Trophoblast cell (in vitro differentiated cells and primary cell): ENCODE results near the gene PLEKHD1. TPM values are rescaled to one million over a fixed set of nuclear protein-coding genes. Genes with fewer than 3 reads are reported as not detected.

Source experiments
- DNase-seq, 2 donors: peaks; one replicate each; pipeline ENCODE4 v3.0.0-alpha.2; 2016
- H2AFZ ChIP-seq: 2 replicates; pipeline ENCODE4 v1.6.1; 2013; ENCODE audit warnings: low read length, moderate library complexity, mild to moderate bottlenecking; ENCODE audit not compliant: insufficient read depth, poor library complexity
- H2AK5ac ChIP-seq: 2 replicates; pipeline ENCODE4 v1.6.1; 2013; ENCODE audit warnings: mild to moderate bottlenecking, low read length
- H2BK120ac ChIP-seq: 2 replicates; pipeline ENCODE4 v1.6.1; 2013; ENCODE audit warnings: low read length, mild to moderate bottlenecking, moderate library complexity; ENCODE audit not compliant: insufficient read depth, poor library complexity
- H2BK12ac ChIP-seq: 2 replicates; pipeline ENCODE4 v1.6.1; 2013; ENCODE audit warnings: mild to moderate bottlenecking, low read length, moderate library complexity
- H2BK5ac ChIP-seq: 2 replicates; pipeline ENCODE4 v1.6.1; 2013; ENCODE audit warnings: low read length, low read depth, moderate library complexity, mild to moderate bottlenecking; ENCODE audit not compliant: poor library complexity
- H3K14ac ChIP-seq: 2 replicates; pipeline ENCODE4 v1.6.1; 2013; ENCODE audit warnings: mild to moderate bottlenecking, low read length
- H3K18ac ChIP-seq: 2 replicates; pipeline ENCODE4 v1.6.1; 2013; ENCODE audit warnings: mild to moderate bottlenecking, low read length
- H3K23ac ChIP-seq: 2 replicates; pipeline ENCODE4 v1.6.1; 2013; ENCODE audit warnings: low read length
- H3K27ac ChIP-seq: 2 replicates; pipeline ENCODE4 v1.5.1; 2013; ENCODE audit warnings: low read depth, mild to moderate bottlenecking, inconsistent platforms, low read length, moderate library complexity
- H3K27me3 ChIP-seq: 2 replicates; pipeline ENCODE4 v1.6.1; 2013; ENCODE audit warnings: inconsistent platforms, mild to moderate bottlenecking, low read length, moderate library complexity; ENCODE audit not compliant: insufficient read depth
- H3K36me3 ChIP-seq, 2 experiments: 1 replicate in 1 of 2; 2 replicates in 1 of 2; pipeline ENCODE4 v1.6.1; 2013; ENCODE audit warnings: low read length in 2 of 2, mild to moderate bottlenecking in 2 of 2, moderate library complexity in 1 of 2; ENCODE audit not compliant: insufficient read depth in 2 of 2, control insufficient read depth in 1 of 2
- H3K4ac ChIP-seq: 2 replicates; pipeline ENCODE4 v1.6.1; 2013; ENCODE audit warnings: low read depth, mild to moderate bottlenecking, low read length, moderate library complexity
- H3K4me1 ChIP-seq, 2 experiments: 1 replicate in 1 of 2; 2 replicates in 1 of 2; pipeline ENCODE4 v1.6.1; 2013; ENCODE audit warnings: low read length in 2 of 2, mild to moderate bottlenecking in 2 of 2, moderate library complexity in 1 of 2; ENCODE audit not compliant: insufficient read depth in 2 of 2, control insufficient read depth in 1 of 2
- H3K4me2 ChIP-seq: 2 replicates; pipeline ENCODE4 v1.6.1; 2013; ENCODE audit warnings: inconsistent platforms, mild to moderate bottlenecking, low read length, moderate library complexity
- H3K4me3 ChIP-seq: 2 replicates; pipeline ENCODE4 v1.5.1; 2013; ENCODE audit warnings: mild to moderate bottlenecking, low read depth, low read length, inconsistent platforms
- H3K79me1 ChIP-seq: one replicate; pipeline ENCODE4 v1.6.1; 2013; ENCODE audit warnings: low read length
- H3K79me2 ChIP-seq: 2 replicates; pipeline ENCODE4 v1.6.1; 2013; ENCODE audit warnings: low read length, mild to moderate bottlenecking; ENCODE audit not compliant: control insufficient read depth, insufficient read depth, poor library complexity
- H3K9ac ChIP-seq: 2 replicates; pipeline ENCODE4 v1.6.1; 2013; ENCODE audit warnings: mild to moderate bottlenecking, low read length
- H3K9me3 ChIP-seq: 2 replicates; pipeline ENCODE4 v1.6.1; 2013; ENCODE audit warnings: low read depth, mild to moderate bottlenecking, control low read depth, inconsistent platforms, low read length; ENCODE audit not compliant: insufficient read depth
- H4K12ac ChIP-seq: 2 replicates; pipeline ENCODE4 v1.6.1; 2013; ENCODE audit warnings: low read depth, mild to moderate bottlenecking, low read length, moderate library complexity
- H4K8ac ChIP-seq: 2 replicates; pipeline ENCODE4 v1.6.1; 2013; ENCODE audit warnings: low read depth, mild to moderate bottlenecking, low read length, moderate library complexity
- H4K91ac ChIP-seq: one replicate; pipeline ENCODE4 v1.6.1; 2013; ENCODE audit warnings: low read depth, mild to moderate bottlenecking, low read length, moderate library complexity
- WGBS: extraction: QIAGEN DNeasy Blood & Tissue Kit; methylation state at CpG from one replicate; pipeline ENCODE4 v1.1.7; 2013; ENCODE audit warnings: missing lambda C conversion rate; ENCODE audit not compliant: insufficient read length, insufficient coverage; ENCODE audit errors: extremely low coverage; 5-methylcytosine and 5-hydroxymethylcytosine counted together
- polyA plus RNA-seq: library from polyadenylated mRNA; stranded (reverse); fragments of 200-250 nt; gene quantifications from 2 replicates; pipeline ENCODE4 v1.2.3, GENCODE V29; 2013

Gene PLEKHD1
- 0.10 and 0.11 TPM in 2 replicates for polyA plus RNA-seq

- Histone ChIP-seq H3K27ac (no peak within 1 kb of the TSS), H3K9me3 (peaks cover 3% of the 10 kb centered on the region), H3K4me2 (peak within 1 kb of the TSS; percentile 58), H3K36me3 (no peaks in the 10 kb centered on the region), H3K79me1 (no peaks in the 10 kb centered on the region), H3K23ac (no peak within 1 kb of the TSS), H3K79me2 (no peaks in the 10 kb centered on the region), H3K4ac (no peak within 1 kb of the TSS), H2AFZ (no peak within 1 kb of the TSS), H2AK5ac (no peak within 1 kb of the TSS), H3K14ac (no peak within 1 kb of the TSS), H3K18ac (no peak within 1 kb of the TSS), H2BK120ac (no peak within 1 kb of the TSS), H2BK12ac (no peak within 1 kb of the TSS), H3K4me1 (peaks cover 9 to 13% of the 10 kb centered on the region in 2 experiments), H4K8ac (no peak within 1 kb of the TSS), H3K27me3 (peaks cover 38% of the 10 kb centered on the region), H2BK5ac (no peak within 1 kb of the TSS), H4K91ac (no peak within 1 kb of the TSS), H3K4me3 (peak within 1 kb of the TSS; percentile 19), H3K9ac (no peak within 1 kb of the TSS), H4K12ac (no peak within 1 kb of the TSS)
- WGBS: no CpG with 5 or more reads among the region's 86 CpGs
- DNase-seq: peak in 1 of 2 donors; percentile 12
Measured at GRCh38 chr14:69484444-69485314, at the start of gene PLEKHD1. TSS of gene PLEKHD1 (plus strand) at chr14:69484728. CDS start at chr14:69484966, 238 bp downstream.

DNA sequence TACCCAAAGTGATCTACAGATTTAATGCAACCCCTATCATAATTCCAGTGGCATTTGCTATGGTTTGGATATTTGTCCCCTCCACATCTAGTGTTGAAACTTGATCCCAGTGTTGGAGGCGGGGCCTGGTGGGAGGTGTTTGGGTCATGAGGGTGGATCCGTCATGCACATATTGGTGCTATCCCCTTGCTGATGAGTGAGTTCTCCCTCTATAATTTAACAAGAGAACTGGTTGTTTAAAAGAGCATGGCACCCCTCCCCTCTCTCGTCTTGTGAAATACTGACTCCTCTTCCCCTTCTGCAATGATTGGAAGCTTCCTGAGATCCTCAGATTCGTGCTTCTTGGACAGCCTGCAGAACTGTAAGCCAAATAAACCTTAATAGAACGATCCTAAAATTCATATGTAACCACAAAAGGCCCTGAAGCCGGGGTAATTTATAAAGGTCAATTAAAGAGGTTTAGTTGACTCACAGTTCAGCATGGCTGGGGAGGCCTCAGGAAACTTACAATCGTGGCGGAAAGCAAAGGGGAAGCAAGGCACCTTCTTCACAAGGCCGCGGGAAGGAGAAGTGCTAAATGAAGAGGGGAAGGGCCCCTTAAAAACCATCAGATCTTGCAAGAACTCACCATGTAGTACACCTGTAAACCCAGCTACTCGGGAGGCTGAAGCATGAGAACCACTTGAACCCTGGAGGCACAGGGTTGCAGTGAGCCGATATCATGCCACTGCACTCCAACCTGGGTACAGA is 44.8 kb upstream of the PLEKHD1 start:
- Histone ChIP-seq H4K91ac (no peak overlapping the region), H3K9me3 (no peaks in the 10 kb centered on the region), H3K79me1 (no peaks in the 10 kb centered on the region), H3K23ac (no peak overlapping the region), H3K4me1 (peaks cover 0 to 4% of the 10 kb centered on the region in 2 experiments), H3K36me3 (peaks cover 0 to 2% of the 10 kb centered on the region in 2 experiments), H2AK5ac (no peak overlapping the region), H2AFZ (no peak overlapping the region), H3K4me3 (no peak overlapping the region), H4K8ac (no peak overlapping the region), H3K4me2 (no peak overlapping the region), H3K79me2 (no peaks in the 10 kb centered on the region), H3K9ac (no peak overlapping the region), H2BK120ac (no peak overlapping the region), H4K12ac (no peak overlapping the region), H3K14ac (no peak overlapping the region), H2BK5ac (no peak overlapping the region), H3K27me3 (no peaks in the 10 kb centered on the region), H3K18ac (no peak overlapping the region), H3K4ac (no peak overlapping the region), H2BK12ac (no peak overlapping the region), H3K27ac (no peak overlapping the region)
- no peak for DNase-seq
- WGBS: no CpG with 5 or more reads among the region's 12 CpGs

DNA sequence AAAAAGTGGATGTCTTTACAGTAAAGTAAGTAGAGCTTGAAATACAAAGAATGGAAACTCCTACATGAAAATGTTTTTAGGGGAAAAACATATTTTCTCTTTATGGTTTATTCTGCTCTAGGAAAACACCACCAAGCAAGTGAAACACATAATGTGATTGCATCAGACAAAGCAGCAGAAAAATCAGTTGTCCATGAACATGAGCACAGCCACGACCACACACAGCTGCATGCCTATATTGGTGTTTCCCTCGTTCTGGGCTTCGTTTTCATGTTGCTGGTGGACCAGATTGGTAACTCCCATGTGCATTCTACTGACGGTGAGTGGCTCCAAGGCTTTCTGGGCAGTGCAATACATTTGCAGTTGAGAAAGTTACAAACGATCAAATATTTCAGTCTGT is 42.6 kb upstream of the PLEKHD1 start:
- H3K36me3 ChIP-seq: peaks cover 0 to 2% of the 10 kb centered on the region in 2 experiments
- no peak overlapping the region for H2BK5ac ChIP-seq
- no peak overlapping the region for H2AK5ac ChIP-seq
- no peaks in the 10 kb centered on the region for H3K9me3 ChIP-seq
- no CpG with 5 or more reads among the region's 5 CpGs for WGBS
- no peak overlapping the region for H2BK12ac ChIP-seq
- H2AFZ ChIP-seq: no peak overlapping the region
- H4K12ac ChIP-seq: no peak overlapping the region
- no peaks in the 10 kb centered on the region for H3K79me2 ChIP-seq
- no peak overlapping the region for H4K8ac ChIP-seq
- no peak overlapping the region for H2BK120ac ChIP-seq
- H3K4me3 ChIP-seq: no peak overlapping the region
- H3K4ac ChIP-seq: no peak overlapping the region
- no peak overlapping the region for H3K14ac ChIP-seq
- H3K23ac ChIP-seq: no peak overlapping the region
- H3K9ac ChIP-seq: no peak overlapping the region
- no peaks in the 10 kb centered on the region for H3K79me1 ChIP-seq
- no peak overlapping the region for H3K18ac ChIP-seq
- no peak overlapping the region for H3K27ac ChIP-seq
- no peak for DNase-seq
- H3K27me3 ChIP-seq: no peaks in the 10 kb centered on the region
- no peak overlapping the region for H3K4me2 ChIP-seq
- H4K91ac ChIP-seq: no peak overlapping the region
- peaks cover 0 to 4% of the 10 kb centered on the region in 2 experiments for H3K4me1 ChIP-seq

DNA sequence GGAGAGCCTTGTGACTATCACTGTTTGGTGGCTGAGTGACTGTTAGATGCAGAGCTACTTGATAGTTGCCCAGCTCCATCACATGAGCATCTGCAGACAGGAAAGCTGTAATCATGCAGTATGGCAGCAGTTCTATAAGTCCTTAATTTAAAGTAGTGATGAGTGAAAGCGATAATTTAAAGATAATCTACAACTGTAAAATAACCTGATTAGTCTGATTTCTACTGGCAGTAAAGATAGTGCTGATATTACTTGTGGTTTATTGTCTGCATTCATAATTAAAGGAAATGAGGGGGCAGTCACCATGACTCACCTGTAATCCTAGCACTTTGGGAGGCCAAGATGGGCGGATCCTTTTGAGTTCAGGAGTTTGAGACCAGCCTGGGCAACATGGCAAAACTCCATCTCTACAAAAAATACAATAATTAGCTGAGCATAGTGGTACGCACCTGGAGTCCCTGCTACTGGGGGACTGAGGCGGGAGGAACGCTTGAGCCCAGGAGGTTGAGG is 41.2 kb upstream of the PLEKHD1 start:
- no peaks in the 10 kb centered on the region for H3K79me2 ChIP-seq
- no peak overlapping the region for H3K23ac ChIP-seq
- no peak overlapping the region for H2AK5ac ChIP-seq
- no peak overlapping the region for H3K4ac ChIP-seq
- no peak overlapping the region for H3K9ac ChIP-seq
- H3K27ac ChIP-seq: no peak overlapping the region
- H3K36me3 ChIP-seq: peaks cover 0 to 2% of the 10 kb centered on the region in 2 experiments
- H3K4me2 ChIP-seq: no peak overlapping the region
- no peak overlapping the region for H2BK12ac ChIP-seq
- no peak overlapping the region for H3K4me3 ChIP-seq
- no CpG with 5 or more reads among the region's 5 CpGs for WGBS
- no peaks in the 10 kb centered on the region for H3K27me3 ChIP-seq
- H3K14ac ChIP-seq: no peak overlapping the region
- H3K79me1 ChIP-seq: no peaks in the 10 kb centered on the region
- no peak overlapping the region for H4K12ac ChIP-seq
- H3K9me3 ChIP-seq: no peaks in the 10 kb centered on the region
- peaks cover 0 to 4% of the 10 kb centered on the region in 2 experiments for H3K4me1 ChIP-seq
- DNase-seq: no peak
- H4K8ac ChIP-seq: no peak overlapping the region
- no peak overlapping the region for H3K18ac ChIP-seq
- H2AFZ ChIP-seq: no peak overlapping the region
- no peak overlapping the region for H2BK120ac ChIP-seq
- H4K91ac ChIP-seq: no peak overlapping the region
- no peak overlapping the region for H2BK5ac ChIP-seq
